Stimulated activated memory B cell treated with anti-CD40 and anti-IgM and Interleukin-4, amounts not matched to agents 10 μg/mL and 1 μg/mL and 100 μg/mL, for 72 hours (primary cell): ENCODE measurements around the gene CCR6.

Experiments
- ATAC-seq: fragments of 150-1000 bp; cut with Tn5 transposase; 2 replicates; pipeline ENCODE4 v1.10.0; 2021
- H3K27ac Mint-ChIP-seq: one replicate; pipeline ENCODE4 v1.8.0; 2022; ENCODE audit warnings: mild to moderate bottlenecking, mixed read lengths
- H3K27me3 Mint-ChIP-seq: one replicate; pipeline ENCODE4 v1.8.0; 2022; ENCODE audit warnings: mixed read lengths
- H3K36me3 Mint-ChIP-seq: one replicate; pipeline ENCODE4 v1.8.0; 2022; ENCODE audit warnings: mixed read lengths
- H3K4me1 Mint-ChIP-seq: one replicate; pipeline ENCODE4 v1.8.0; 2022; ENCODE audit warnings: mixed read lengths
- H3K4me3 Mint-ChIP-seq: one replicate; pipeline ENCODE4 v1.8.0; 2022; ENCODE audit warnings: mild to moderate bottlenecking, moderate library complexity, mixed read lengths
- H3K9me3 Mint-ChIP-seq: one replicate; pipeline ENCODE4 v1.8.0; 2022; ENCODE audit warnings: mixed read lengths

Gene CCR6

GRCh38 chr6:167108278-167108677 lies 14.6 kb upstream of the CCR6 start:
- no peaks in the 10 kb centered on the region for H3K36me3 Mint-ChIP-seq
- H3K27me3 Mint-ChIP-seq: no peaks in the 10 kb centered on the region
- H3K4me1 Mint-ChIP-seq: peaks cover 74% of the 10 kb centered on the region
- no peak overlapping the region for H3K4me3 Mint-ChIP-seq
- peak overlapping the region; percentile 61 for H3K27ac Mint-ChIP-seq
- no peak for ATAC-seq
- H3K9me3 Mint-ChIP-seq: no peaks in the 10 kb centered on the region

- peaks cover 74% of the 10 kb centered on the region for H3K4me1 Mint-ChIP-seq
Measured at GRCh38 chr6:167109651-167110050, 13.2 kb upstream of the CCR6 start.

GRCh38 chr6:167111597-167111996 lies 11.3 kb upstream of the CCR6 start:
- no peak for ATAC-seq
- Mint-ChIP-seq H3K4me1 (peaks cover 79% of the 10 kb centered on the region), H3K27ac (peak overlapping the region; percentile 89), H3K4me3 (peak overlapping the region; percentile 65), H3K36me3 (no peaks in the 10 kb centered on the region), H3K27me3 (no peaks in the 10 kb centered on the region), H3K9me3 (no peaks in the 10 kb centered on the region)

More at GRCh38 chr6:167109651-167110050, 13.2 kb upstream of the CCR6 start:
- no peaks in the 10 kb centered on the region for H3K27me3 Mint-ChIP-seq
- H3K4me3 Mint-ChIP-seq: no peak overlapping the region
- H3K36me3 Mint-ChIP-seq: no peaks in the 10 kb centered on the region
- peak overlapping the region; percentile 89 for H3K27ac Mint-ChIP-seq
- no peak for ATAC-seq
- no peaks in the 10 kb centered on the region for H3K9me3 Mint-ChIP-seq

GRCh38 chr6:167112421-167112820 lies 10.5 kb upstream of the CCR6 start:
- H3K4me3 Mint-ChIP-seq: peak overlapping the region; percentile 65
- ATAC-seq: no peak
- no peaks in the 10 kb centered on the region for H3K9me3 Mint-ChIP-seq
- peaks cover 82% of the 10 kb centered on the region for H3K4me1 Mint-ChIP-seq
- peak overlapping the region; percentile 89 for H3K27ac Mint-ChIP-seq
- H3K36me3 Mint-ChIP-seq: no peaks in the 10 kb centered on the region
- no peaks in the 10 kb centered on the region for H3K27me3 Mint-ChIP-seq

GRCh38 chr6:167113047-167113754 lies 9.7 kb upstream of the CCR6 start:
- no peaks in the 10 kb centered on the region for H3K9me3 Mint-ChIP-seq
- no peaks in the 10 kb centered on the region for H3K36me3 Mint-ChIP-seq
- H3K27me3 Mint-ChIP-seq: no peaks in the 10 kb centered on the region
- peak overlapping the region; percentile 65 for H3K4me3 Mint-ChIP-seq
- peak; percentile 81 for ATAC-seq
- H3K27ac Mint-ChIP-seq: peak overlapping the region; percentile 89
- peaks cover 84% of the 10 kb centered on the region for H3K4me1 Mint-ChIP-seq

- H3K27ac Mint-ChIP-seq: peak overlapping the region; percentile 89
- H3K4me1 Mint-ChIP-seq: peaks cover 88% of the 10 kb centered on the region
- no peaks in the 10 kb centered on the region for H3K27me3 Mint-ChIP-seq
- no peaks in the 10 kb centered on the region for H3K36me3 Mint-ChIP-seq
- peak overlapping the region; percentile 65 for H3K4me3 Mint-ChIP-seq
- ATAC-seq: peak; percentile 95
- no peaks in the 10 kb centered on the region for H3K9me3 Mint-ChIP-seq
Measured at GRCh38 chr6:167113935-167114910, 8.7 kb upstream of the CCR6 start.

GRCh38 chr6:167115054-167115453 lies 7.8 kb upstream of the CCR6 start:
- Mint-ChIP-seq H3K4me1 (peaks cover 86% of the 10 kb centered on the region), H3K36me3 (no peaks in the 10 kb centered on the region), H3K4me3 (peak overlapping the region; percentile 65), H3K27me3 (no peaks in the 10 kb centered on the region), H3K27ac (peak overlapping the region; percentile 89), H3K9me3 (no peaks in the 10 kb centered on the region)
- ATAC-seq: no peak

GRCh38 chr6:167116109-167116837 lies 6.6 kb upstream of the CCR6 start:
- peaks cover 87% of the 10 kb centered on the region for H3K4me1 Mint-ChIP-seq
- H3K9me3 Mint-ChIP-seq: no peaks in the 10 kb centered on the region
- no peaks in the 10 kb centered on the region for H3K36me3 Mint-ChIP-seq
- H3K27me3 Mint-ChIP-seq: no peaks in the 10 kb centered on the region
- no peak for ATAC-seq
- H3K27ac Mint-ChIP-seq: peak overlapping the region; percentile 48
- H3K4me3 Mint-ChIP-seq: no peak overlapping the region

GRCh38 chr6:167116838-167117228 lies 6.1 kb upstream of the CCR6 start:
- ATAC-seq: no peak
- Mint-ChIP-seq H3K4me3 (no peak overlapping the region), H3K36me3 (no peaks in the 10 kb centered on the region), H3K27me3 (no peaks in the 10 kb centered on the region), H3K9me3 (no peaks in the 10 kb centered on the region), H3K4me1 (peaks cover 87% of the 10 kb centered on the region), H3K27ac (peak overlapping the region; percentile 48)

GRCh38 chr6:167118006-167118405 lies 4.9 kb upstream of the CCR6 start:
- H3K36me3 Mint-ChIP-seq: no peaks in the 10 kb centered on the region
- no peaks in the 10 kb centered on the region for H3K9me3 Mint-ChIP-seq
- H3K4me3 Mint-ChIP-seq: peak overlapping the region; percentile 57
- no peak for ATAC-seq
- H3K27me3 Mint-ChIP-seq: no peaks in the 10 kb centered on the region
- peaks cover 87% of the 10 kb centered on the region for H3K4me1 Mint-ChIP-seq
- peak overlapping the region; percentile 95 for H3K27ac Mint-ChIP-seq

GRCh38 chr6:167118839-167119238 lies 4.1 kb upstream of the CCR6 start:
- no peak for ATAC-seq
- H3K9me3 Mint-ChIP-seq: no peaks in the 10 kb centered on the region
- peaks cover 87% of the 10 kb centered on the region for H3K4me1 Mint-ChIP-seq
- H3K27ac Mint-ChIP-seq: peak overlapping the region; percentile 95
- no peaks in the 10 kb centered on the region for H3K27me3 Mint-ChIP-seq
- H3K36me3 Mint-ChIP-seq: no peaks in the 10 kb centered on the region
- H3K4me3 Mint-ChIP-seq: peak overlapping the region; percentile 57

- Mint-ChIP-seq H3K27me3 (no peaks in the 10 kb centered on the region), H3K4me3 (no peak overlapping the region), H3K9me3 (no peaks in the 10 kb centered on the region), H3K36me3 (no peaks in the 10 kb centered on the region), H3K4me1 (peaks cover 87% of the 10 kb centered on the region), H3K27ac (peak overlapping the region; percentile 95)
- no peak for ATAC-seq
Measured at GRCh38 chr6:167119670-167120582, 3.0 kb upstream of the CCR6 start.

- Mint-ChIP-seq H3K9me3 (no peaks in the 10 kb centered on the region), H3K27me3 (no peaks in the 10 kb centered on the region), H3K4me1 (peaks cover 90% of the 10 kb centered on the region), H3K36me3 (no peaks in the 10 kb centered on the region), H3K27ac (peak overlapping the region; percentile 95), H3K4me3 (peak overlapping the region; percentile 82)
- ATAC-seq: peak; percentile 37
Measured at GRCh38 chr6:167120583-167120903, 2.4 kb upstream of the CCR6 start.

- Mint-ChIP-seq H3K4me1 (peaks cover 85% of the 10 kb centered on the region), H3K27me3 (no peaks in the 10 kb centered on the region), H3K27ac (peak overlapping the region; percentile 95), H3K36me3 (peaks cover under 1% of the 10 kb centered on the region), H3K9me3 (no peaks in the 10 kb centered on the region), H3K4me3 (peak overlapping the region; percentile 82)
- no peak for ATAC-seq
Measured at GRCh38 chr6:167121335-167121841, 1.5 kb upstream of the CCR6 start.
